Colonic mucosa (tissue), 4 donors: ENCODE measurements around the gene ZNF565. TPM values are rescaled to one million over a fixed set of nuclear protein-coding genes. Genes with fewer than 3 reads are reported as not detected.

ENCODE experiments used
- DNase-seq: peaks from one replicate; pipeline ENCODE4 v3.0.0-alpha.2; 2020
- H3K27ac ChIP-seq: fragments of 200-600 bp; one replicate; pipeline ENCODE4 v1.8.0; 2021
- H3K27me3 ChIP-seq: fragments of 200-600 bp; one replicate; pipeline ENCODE4 v1.8.0; 2021
- H3K36me3 ChIP-seq: fragments of 200-600 bp; one replicate; pipeline ENCODE4 v1.8.0; 2021
- H3K4me1 ChIP-seq: fragments of 200-600 bp; one replicate; pipeline ENCODE4 v1.8.0; 2021; ENCODE audit warnings: mild to moderate bottlenecking
- H3K4me3 ChIP-seq: fragments of 200-600 bp; one replicate; pipeline ENCODE4 v1.8.0; 2021
- H3K9ac ChIP-seq, 2 donors: one replicate each; pipeline ENCODE4 v1.7.0; 2013; ENCODE audit warnings: control low read depth in 2 of 2, low read depth in 2 of 2, low read length in 2 of 2
- H3K9me3 ChIP-seq: fragments of 200-600 bp; one replicate; pipeline ENCODE4 v1.8.0; 2021
- CTCF ChIP-seq: fragments of 200-600 bp; IDR thresholded peaks from one replicate; pipeline ENCODE4 v1.8.0; 2022; ENCODE audit warnings: antibody characterized with exemption, mild to moderate bottlenecking
- intact Hi-C: fragments of 100-400 bp; cut with DNase I; formaldehyde crosslinking; loops from one replicate; pipeline ENCODE4 v1.14.1; 2022
- total RNA-seq, 2 donors: library from RNA; stranded (reverse); fragmentation: NEBNext Ultra II Directional in 1 of 2; extraction: Animal tissue kit (Norgen Biotek cat#: 25700) in 1 of 2; gene quantifications; one replicate each; pipeline ENCODE4 v1.2.1, GENCODE V29; 2021
- donor health status: healthy.
- donor health status: DM: no; HTN: no; CAD: no.
- donor health status: DM: no; HTN: no; CAD: no.

ZNF565 gene
- total RNA-seq, result 1 to 10 TPM; 2.2 to 3.2 TPM

GRCh38 chr19:36214386-36215275 is at the start of gene ZNF565, which contains the start of gene ZNF146:
ZNF565 (minus strand) TSS chr19:36214665; CDS start chr19:36201985, 12,680 bp downstream.
ZNF146 (plus strand) TSS chr19:36215106; CDS start chr19:36236441, 21,335 bp downstream.
- H3K27ac ChIP-seq, result peak within 1 kb of the TSS; percentile 96
- intact Hi-C loops, result no loop called here

DNA sequence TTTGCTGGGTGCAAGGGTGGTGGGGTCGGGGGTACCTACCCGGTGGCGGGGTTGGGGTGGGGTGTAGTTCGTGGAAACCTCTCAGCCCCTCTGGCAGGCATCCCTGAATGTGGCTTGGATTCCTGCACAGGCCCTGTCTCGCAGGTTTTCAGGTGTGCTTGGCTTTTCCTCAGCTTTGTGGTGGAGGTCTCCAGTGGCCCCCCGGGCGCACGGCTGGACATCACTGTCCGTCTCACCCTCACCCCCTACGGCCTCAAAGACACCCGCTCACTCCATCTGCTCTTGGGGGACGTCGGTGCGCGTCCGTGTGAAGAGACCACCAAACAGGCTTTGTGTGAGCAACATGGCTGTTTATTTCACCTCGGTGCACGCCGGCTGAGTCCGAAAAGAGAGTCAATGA is 44.7 kb upstream of the ZNF565 start:
- no peak for DNase-seq
- no peak overlapping the region for H3K4me3 ChIP-seq
- no peak for TF ChIP-seq CTCF
- intact Hi-C loops, result no loop called here
- H3K27ac ChIP-seq, result no peak overlapping the region
- H3K27me3 ChIP-seq, result no peaks in the 10 kb centered on the region
- no peak overlapping the region for H3K9ac ChIP-seq
- no peaks in the 10 kb centered on the region for H3K4me1 ChIP-seq
- no peaks in the 10 kb centered on the region for H3K9me3 ChIP-seq
- no peaks in the 10 kb centered on the region for H3K36me3 ChIP-seq

More at GRCh38 chr19:36214386-36215275, at the start of gene ZNF565, which contains the start of gene ZNF146:
- peak; percentile 97 for DNase-seq
- H3K27me3 ChIP-seq, result no peaks in the 10 kb centered on the region
- H3K4me1 ChIP-seq, result no peaks in the 10 kb centered on the region
- no peaks in the 10 kb centered on the region for H3K9me3 ChIP-seq
- H3K4me3 ChIP-seq, result peak within 1 kb of the TSS; percentile 65
- no peak for TF ChIP-seq CTCF
- H3K9ac ChIP-seq, result peak within 1 kb of the TSS; percentile 89 to 98
- no peaks in the 10 kb centered on the region for H3K36me3 ChIP-seq

DNA sequence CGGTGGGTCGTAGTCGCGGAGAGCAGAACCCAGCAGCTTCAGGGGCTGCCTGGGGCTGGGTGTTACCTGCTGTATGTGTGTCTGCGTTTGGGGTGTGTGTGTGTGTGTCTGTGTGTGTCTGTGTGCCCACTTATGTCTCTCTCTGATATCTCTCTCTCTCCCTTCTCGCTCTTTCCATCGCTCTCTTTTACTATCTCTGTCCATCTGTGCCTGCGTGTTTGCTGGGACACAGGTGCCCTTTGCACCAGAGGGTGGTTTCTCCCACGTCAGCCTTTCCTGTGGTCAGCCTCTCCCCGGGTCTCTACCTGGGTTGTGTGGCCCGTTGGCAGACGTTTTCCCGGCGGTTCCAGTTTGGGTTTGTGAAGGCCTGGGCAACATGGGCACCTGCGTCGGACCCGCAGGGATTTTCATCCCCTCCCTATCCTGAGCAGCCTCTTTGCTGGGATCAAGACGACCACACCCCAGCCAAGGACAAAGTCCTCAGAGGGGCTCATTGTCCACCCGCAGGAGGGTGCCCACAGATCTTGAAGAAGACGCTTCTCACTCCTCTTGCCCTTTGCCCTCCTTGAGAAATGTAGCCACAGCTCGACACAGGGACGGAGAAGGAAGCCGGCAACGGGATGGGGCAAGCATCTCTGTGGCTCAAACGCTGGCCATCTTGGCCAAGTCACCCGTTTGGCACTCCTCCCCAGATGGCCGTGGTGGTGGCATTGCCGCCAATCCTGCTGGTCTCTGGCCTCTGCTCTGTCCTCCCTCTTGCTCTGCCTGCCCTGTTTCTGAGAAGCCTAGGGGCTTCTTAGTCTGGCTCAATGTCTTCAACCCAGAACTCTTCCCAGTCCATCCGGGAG is 43.8 kb upstream of the ZNF565 start:
- no peak overlapping the region for H3K27ac ChIP-seq
- H3K4me3 ChIP-seq, result no peak overlapping the region
- H3K36me3 ChIP-seq, result no peaks in the 10 kb centered on the region
- intact Hi-C loops, result no loop called here
- DNase-seq, result no peak
- H3K9ac ChIP-seq, result no peak overlapping the region
- no peaks in the 10 kb centered on the region for H3K4me1 ChIP-seq
- no peaks in the 10 kb centered on the region for H3K9me3 ChIP-seq
- no peaks in the 10 kb centered on the region for H3K27me3 ChIP-seq
- TF ChIP-seq CTCF, result no peak

DNA sequence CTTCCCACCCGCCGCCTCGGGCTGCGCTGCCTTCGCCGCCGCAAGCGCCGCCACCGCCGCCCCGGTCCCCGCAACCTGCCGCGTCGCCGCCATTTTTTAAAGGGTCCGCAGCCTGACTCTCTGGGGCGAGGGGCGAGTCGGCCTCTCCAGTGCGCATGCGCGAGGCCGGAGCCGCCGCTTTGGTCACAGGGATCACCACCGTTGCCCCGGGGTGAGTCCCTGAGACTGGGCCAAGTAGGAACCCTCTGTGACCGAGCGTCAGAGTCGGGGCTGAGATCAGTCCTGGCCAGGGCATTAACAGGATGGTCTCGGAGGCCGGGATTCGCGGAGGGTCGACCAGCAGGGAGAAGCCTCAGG is 43.0 kb upstream of the ZNF565 start:
- intact Hi-C loops, result no loop called here

More for the DNA sequence above, 43.0 kb upstream of the ZNF565 start:
- TF ChIP-seq CTCF, result no peak
- H3K27me3 ChIP-seq, result no peaks in the 10 kb centered on the region
- H3K4me1 ChIP-seq, result no peaks in the 10 kb centered on the region
- no peaks in the 10 kb centered on the region for H3K36me3 ChIP-seq
- H3K4me3 ChIP-seq, result peak overlapping the region; percentile 9
- H3K27ac ChIP-seq, result no peak overlapping the region
- no peaks in the 10 kb centered on the region for H3K9me3 ChIP-seq
- DNase-seq, result no peak
- H3K9ac ChIP-seq, result no peak overlapping the region
